Esophagus squamous epithelium (tissue), 5 donors: ENCODE results near the gene ENTPD5. TPM values are rescaled to one million over a fixed set of nuclear protein-coding genes. Genes with fewer than 3 reads are reported as not detected.

Experiments
- DNase-seq: peaks from one replicate; lab custom pipeline; 2025; lab: John Stamatoyannopoulos, UW
- H3K27ac ChIP-seq, 4 donors: fragments of 200-600 bp; sonication (generic); one replicate each; pipeline ENCODE4 v1.5.1; 2016 to 2019; ENCODE audit warnings: mild to moderate bottlenecking in 1 of 4
- H3K27me3 ChIP-seq, 4 donors: fragments of 200-600 bp; sonication (generic); 1 replicate in 3 of 4; 2 replicates in 1 of 4; pipeline versions ENCODE4 v1.5.1 to v1.6.0; 2017 to 2021; ENCODE audit warnings: antibody characterized with exemption in 1 of 4
- H3K36me3 ChIP-seq, 3 donors: fragments of 200-600 bp; sonication (generic); one replicate each; pipeline ENCODE4 v1.5.1; 2016 to 2019
- H3K4me1 ChIP-seq, 3 donors: fragments of 200-600 bp; sonication (generic); one replicate each; pipeline ENCODE4 v1.5.1; 2017 to 2019
- H3K4me3 ChIP-seq, 4 donors: fragments of 200-600 bp; sonication (generic); 1 replicate in 3 of 4; 2 replicates in 1 of 4; pipeline ENCODE4 v1.5.1; 2016 to 2019; ENCODE audit warnings: mild to moderate bottlenecking in 2 of 4, moderate library complexity in 1 of 4
- H3K9me3 ChIP-seq, 3 donors: fragments of 200-600 bp; sonication (generic); one replicate each; pipeline ENCODE4 v1.5.1; 2016 to 2019
- POLR2A ChIP-seq, 4 donors: fragments of 450-650 bp; IDR thresholded peaks; one replicate each; pipeline ENCODE4 v1.6.1; 2017; ENCODE audit warnings: antibody characterized with exemption in 4 of 4, mild to moderate bottlenecking in 4 of 4, moderate library complexity in 3 of 4
- WGBS, 2 donors: methylation state at CpG; one replicate each; pipeline ENCODE4 v1.1.5; 2018; 5-methylcytosine and 5-hydroxymethylcytosine counted together
- intact Hi-C: fragments of 100-400 bp; cut with DNase I; formaldehyde crosslinking; loops from one replicate; pipeline ENCODE4 v1.15.0; 2022
- total RNA-seq, 4 donors: library from RNA; depleted of rRNA; stranded (reverse); fragments of >200 nt; gene quantifications; one replicate each; pipeline ENCODE4 v1.1.0, GENCODE V29; 2016
- TF ChIP-seq, protein P1 (sequence below), 6 experiments: fragments of 450-650 bp in 4 of 6; fragments of 200-600 bp in 2 of 6; sonication (generic) in 2 of 6; IDR thresholded peaks; one replicate each; pipeline ENCODE4 v1.5.1; 2016 to 2019; ENCODE audit warnings: antibody characterized with exemption in 6 of 6, mild to moderate bottlenecking in 4 of 6, moderate library complexity in 4 of 6
- donor health status: DM: yes; HTN: yes; CAD: no.

Gene ENTPD5
- total RNA-seq, 4 donors from 2014 or later, result 9.3 to 16.9 (median 13.0) TPM

DNA sequence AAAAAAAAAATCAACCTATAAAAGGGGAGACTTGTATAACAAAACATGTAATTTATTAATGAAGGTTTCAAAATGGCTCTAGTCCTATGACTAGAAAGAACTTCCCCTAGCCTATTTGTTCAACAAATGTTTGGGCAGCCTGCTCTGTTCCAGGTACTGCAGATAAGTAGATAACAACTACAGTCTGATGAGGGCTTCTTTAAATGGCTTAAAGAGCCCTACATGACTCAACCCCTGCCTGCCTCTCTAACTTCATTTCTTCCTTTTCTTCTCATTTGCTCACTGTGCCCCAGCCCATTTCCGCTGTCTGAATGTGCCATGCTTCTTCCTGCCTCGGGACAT is 43.7 kb upstream of the ENTPD5 start:
- H3K27ac ChIP-seq, result no peak overlapping the region
- WGBS, 2 donors, result 78 to 89% methylated on average over 2 of the region's 2 CpGs
- no peaks in the 10 kb centered on the region for H3K4me1 ChIP-seq
- no peak overlapping the region for H3K4me3 ChIP-seq
- H3K36me3 ChIP-seq, result peaks cover 0 to 96% (median 0%) of the 10 kb centered on the region in 3 donors
- H3K9me3 ChIP-seq, result no peaks in the 10 kb centered on the region
- intact Hi-C loops, result no loop called here
- no peak for DNase-seq
- H3K27me3 ChIP-seq, result no peaks in the 10 kb centered on the region
- TF ChIP-seq, protein P1, sequence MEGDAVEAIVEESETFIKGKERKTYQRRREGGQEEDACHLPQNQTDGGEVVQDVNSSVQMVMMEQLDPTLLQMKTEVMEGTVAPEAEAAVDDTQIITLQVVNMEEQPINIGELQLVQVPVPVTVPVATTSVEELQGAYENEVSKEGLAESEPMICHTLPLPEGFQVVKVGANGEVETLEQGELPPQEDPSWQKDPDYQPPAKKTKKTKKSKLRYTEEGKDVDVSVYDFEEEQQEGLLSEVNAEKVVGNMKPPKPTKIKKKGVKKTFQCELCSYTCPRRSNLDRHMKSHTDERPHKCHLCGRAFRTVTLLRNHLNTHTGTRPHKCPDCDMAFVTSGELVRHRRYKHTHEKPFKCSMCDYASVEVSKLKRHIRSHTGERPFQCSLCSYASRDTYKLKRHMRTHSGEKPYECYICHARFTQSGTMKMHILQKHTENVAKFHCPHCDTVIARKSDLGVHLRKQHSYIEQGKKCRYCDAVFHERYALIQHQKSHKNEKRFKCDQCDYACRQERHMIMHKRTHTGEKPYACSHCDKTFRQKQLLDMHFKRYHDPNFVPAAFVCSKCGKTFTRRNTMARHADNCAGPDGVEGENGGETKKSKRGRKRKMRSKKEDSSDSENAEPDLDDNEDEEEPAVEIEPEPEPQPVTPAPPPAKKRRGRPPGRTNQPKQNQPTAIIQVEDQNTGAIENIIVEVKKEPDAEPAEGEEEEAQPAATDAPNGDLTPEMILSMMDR (IDR thresholded peaks at IDR 0.05), result no peak

DNA sequence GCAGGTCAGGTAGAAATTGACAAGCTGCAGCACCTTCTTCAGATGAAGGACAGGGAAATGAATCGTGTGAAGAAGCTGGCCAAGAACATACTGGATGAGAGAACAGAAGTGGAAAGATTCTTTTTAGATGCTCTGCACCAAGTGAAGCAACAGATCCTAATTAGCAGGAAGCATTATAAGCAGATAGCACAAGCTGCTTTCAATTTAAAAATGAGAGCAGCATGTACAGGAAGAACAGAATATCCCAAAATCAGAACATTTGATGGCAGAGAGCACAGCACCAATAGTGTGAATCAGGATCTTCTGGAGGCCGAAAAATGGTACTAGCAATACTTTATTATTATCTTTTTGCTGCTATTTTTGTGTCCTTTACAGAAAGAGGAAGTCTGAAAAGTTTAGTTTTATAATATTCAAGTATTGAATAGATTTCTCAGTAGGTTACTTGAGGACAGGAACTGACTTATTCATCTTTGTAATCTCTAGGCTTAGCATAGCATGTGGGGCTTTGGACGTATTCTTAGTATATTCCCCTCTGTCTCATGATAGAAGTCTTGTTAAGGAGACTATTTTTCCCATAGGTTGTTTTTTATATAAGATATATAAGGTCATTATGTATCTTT is 30.9 kb upstream of the ENTPD5 start:
- WGBS, 2 donors, result 60 to 68% methylated on average over 3 of the region's 3 CpGs
- intact Hi-C loops, result no loop called here

GRCh38 chr14:74048281-74048680 is 29.2 kb upstream of the ENTPD5 start:
- intact Hi-C loops, result no loop called here
- Histone ChIP-seq H3K4me1 (peaks cover 0 to 5% (median 0%) of the 10 kb centered on the region in 3 donors), H3K27me3 (no peaks in the 10 kb centered on the region), H3K27ac (no peak overlapping the region), H3K36me3 (no peaks in the 10 kb centered on the region), H3K9me3 (no peaks in the 10 kb centered on the region), H3K4me3 (no peak overlapping the region)
- TF ChIP-seq, protein P1 (IDR thresholded peaks at IDR 0.05), result no peak
- TF ChIP-seq POLR2A (IDR thresholded peaks at IDR 0.05), result no peak
- 58 to 60% methylated on average over 2 to 3 of the region's 3 CpGs for WGBS, 2 donors
- no peak for DNase-seq

More for the DNA sequence above, 30.9 kb upstream of the ENTPD5 start:
- no peaks in the 10 kb centered on the region for H3K9me3 ChIP-seq
- peaks cover 0 to 5% (median 0%) of the 10 kb centered on the region in 3 donors for H3K4me1 ChIP-seq
- TF ChIP-seq POLR2A (IDR thresholded peaks at IDR 0.05), result no peak
- TF ChIP-seq, protein P1 (IDR thresholded peaks at IDR 0.05), result no peak
- no peak overlapping the region for H3K27ac ChIP-seq
- no peaks in the 10 kb centered on the region for H3K27me3 ChIP-seq
- DNase-seq, result no peak
- no peaks in the 10 kb centered on the region for H3K36me3 ChIP-seq
- no peak overlapping the region for H3K4me3 ChIP-seq

DNA sequence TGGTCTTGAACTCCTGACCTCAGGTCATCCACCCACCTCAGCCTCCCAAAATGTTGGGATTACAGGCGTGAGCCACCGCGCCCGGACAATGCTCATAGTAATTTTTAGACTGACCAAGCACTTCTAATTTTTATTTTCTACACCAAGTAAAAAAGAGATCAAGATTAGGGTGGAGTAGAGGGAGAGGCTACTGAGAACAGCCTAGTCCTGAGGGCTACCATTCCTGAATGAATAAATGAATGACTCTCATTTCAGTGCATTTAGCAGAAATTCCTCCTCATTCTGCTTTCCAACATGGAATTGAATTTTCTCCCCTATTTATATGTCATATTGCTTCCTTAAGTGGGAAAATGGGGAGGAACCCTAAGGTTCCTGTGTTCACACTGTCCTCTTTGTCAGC is 26.4 kb upstream of the ENTPD5 start:
- Histone ChIP-seq H3K4me1 (peaks cover 0 to 5% (median 0%) of the 10 kb centered on the region in 3 donors), H3K27me3 (no peaks in the 10 kb centered on the region), H3K27ac (no peak overlapping the region), H3K4me3 (no peak overlapping the region), H3K36me3 (no peaks in the 10 kb centered on the region), H3K9me3 (no peaks in the 10 kb centered on the region)
- WGBS, 2 donors, result 98 to 100% methylated on average over 4 of the region's 4 CpGs
- DNase-seq, result no peak
- intact Hi-C loops, result no loop called here
- TF ChIP-seq, protein P1 (IDR thresholded peaks at IDR 0.05), result no peak
- TF ChIP-seq POLR2A (IDR thresholded peaks at IDR 0.05), result no peak

DNA sequence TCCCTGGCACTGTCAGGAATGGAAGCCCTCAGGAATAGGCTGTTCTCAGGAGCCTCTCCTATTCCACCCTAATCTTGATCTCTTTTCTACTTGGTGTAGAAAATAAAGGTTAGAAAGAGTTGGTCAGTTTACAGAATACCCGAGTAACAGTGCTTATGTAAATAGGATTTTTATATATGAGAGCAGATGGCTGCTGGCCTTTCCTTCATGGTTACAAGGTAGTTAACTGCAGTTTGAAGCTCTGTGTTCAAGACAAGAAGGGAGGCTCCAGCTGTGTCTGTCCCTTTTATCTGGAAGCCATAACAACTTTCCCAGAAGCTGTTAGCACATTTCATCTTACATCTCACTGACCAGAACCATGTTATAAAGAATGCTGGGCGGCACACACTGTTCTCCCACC is 23.2 kb upstream of the ENTPD5 start:
- DNase-seq, result no peak
- H3K36me3 ChIP-seq, result no peaks in the 10 kb centered on the region
- peaks cover 0 to 5% (median 0%) of the 10 kb centered on the region in 3 donors for H3K4me1 ChIP-seq
- no peak for TF ChIP-seq POLR2A (IDR thresholded peaks at IDR 0.05)
- TF ChIP-seq, protein P1 (IDR thresholded peaks at IDR 0.05), result no peak
- intact Hi-C loops, result no loop called here
- H3K4me3 ChIP-seq, result no peak overlapping the region
- no peak overlapping the region for H3K27ac ChIP-seq
- H3K27me3 ChIP-seq, result no peaks in the 10 kb centered on the region
- no peaks in the 10 kb centered on the region for H3K9me3 ChIP-seq
- 62 to 86% methylated on average over 2 of the region's 2 CpGs for WGBS, 2 donors
